ENCODE data around the gene ETS1.

The ETS1 gene

GRCh38 chr11:128620309-128621100 is 33.1 kb upstream of the ETS1 start:
- Histone ChIP-seq H3K9me3 (ENCODE audit: severe bottlenecking) (no peaks in the 10 kb centered on the region), H3K4me3 (ENCODE audit: low read depth, low read length) (no peak overlapping the region), H3K27ac (no peak overlapping the region), H3K27me3 (ENCODE audit: insufficient read depth, low read depth, severe bottlenecking) (peaks cover 2% of the 10 kb centered on the region), H3K36me3 (no peaks in the 10 kb centered on the region)
- DNase-seq, result no peak
- no peak for TF ChIP-seq CTCF (IDR thresholded peaks at IDR 0.05; ENCODE audit: low read depth, low read length)

GRCh38 chr11:128619540-128620308 is 32.4 kb upstream of the ETS1 start:
- no peak overlapping the region for H3K4me3 ChIP-seq (ENCODE audit: low read depth, low read length)
- H3K9me3 ChIP-seq (ENCODE audit: severe bottlenecking), result no peaks in the 10 kb centered on the region
- DNase-seq, result no peak
- no peak for TF ChIP-seq CTCF (IDR thresholded peaks at IDR 0.05; ENCODE audit: low read depth, low read length)
- H3K27me3 ChIP-seq (ENCODE audit: insufficient read depth, low read depth, severe bottlenecking), result peaks cover 2% of the 10 kb centered on the region
- H3K36me3 ChIP-seq, result no peaks in the 10 kb centered on the region
- no peak overlapping the region for H3K27ac ChIP-seq

- no peak for TF ChIP-seq CTCF (IDR thresholded peaks at IDR 0.05; ENCODE audit: low read depth, low read length)
- no peak for DNase-seq
- Histone ChIP-seq H3K36me3 (no peaks in the 10 kb centered on the region), H3K27me3 (ENCODE audit: insufficient read depth, low read depth, severe bottlenecking) (peaks cover 2% of the 10 kb centered on the region), H3K4me3 (ENCODE audit: low read depth, low read length) (no peak overlapping the region), H3K27ac (no peak overlapping the region), H3K9me3 (ENCODE audit: severe bottlenecking) (no peaks in the 10 kb centered on the region)
These were observed 31.6 kb upstream of the ETS1 start for GRCh38 chr11:128619007-128619406.

- DNase-seq, result no peak
- Histone ChIP-seq H3K27me3 (ENCODE audit: insufficient read depth, low read depth, severe bottlenecking) (peaks cover 2% of the 10 kb centered on the region), H3K36me3 (no peaks in the 10 kb centered on the region), H3K4me3 (ENCODE audit: low read depth, low read length) (no peak overlapping the region), H3K27ac (no peak overlapping the region), H3K9me3 (ENCODE audit: severe bottlenecking) (no peaks in the 10 kb centered on the region)
- no peak for TF ChIP-seq CTCF (IDR thresholded peaks at IDR 0.05; ENCODE audit: low read depth, low read length)
These were observed 31.2 kb upstream of the ETS1 start for GRCh38 chr11:128618603-128619002.

GRCh38 chr11:128616161-128616560 is 28.8 kb upstream of the ETS1 start:
- Histone ChIP-seq H3K9me3 (ENCODE audit: severe bottlenecking) (no peaks in the 10 kb centered on the region), H3K4me3 (ENCODE audit: low read depth, low read length) (no peak overlapping the region), H3K27me3 (ENCODE audit: insufficient read depth, low read depth, severe bottlenecking) (peaks cover 2% of the 10 kb centered on the region), H3K27ac (no peak overlapping the region), H3K36me3 (no peaks in the 10 kb centered on the region)
- DNase-seq, result no peak
- TF ChIP-seq CTCF (IDR thresholded peaks at IDR 0.05; ENCODE audit: low read depth, low read length), result no peak

Measured in WERI-Rb-1 (cell line).